IPS-11a (cell line): ENCODE data around the gene MIEN1.
"Not testable (repeated sequence)": the region's sequence is repeated elsewhere in the genome, so short reads cannot be mapped to it uniquely, and the experiment has no call there.

Source experiments
- H3K4me3 ChIP-seq: one replicate; pipeline ENCODE4 v1.5.1; 2013; ENCODE audit warnings: low read depth, low read length, control low read depth

The MIEN1 gene, protein sequence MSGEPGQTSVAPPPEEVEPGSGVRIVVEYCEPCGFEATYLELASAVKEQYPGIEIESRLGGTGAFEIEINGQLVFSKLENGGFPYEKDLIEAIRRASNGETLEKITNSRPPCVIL

DNA sequence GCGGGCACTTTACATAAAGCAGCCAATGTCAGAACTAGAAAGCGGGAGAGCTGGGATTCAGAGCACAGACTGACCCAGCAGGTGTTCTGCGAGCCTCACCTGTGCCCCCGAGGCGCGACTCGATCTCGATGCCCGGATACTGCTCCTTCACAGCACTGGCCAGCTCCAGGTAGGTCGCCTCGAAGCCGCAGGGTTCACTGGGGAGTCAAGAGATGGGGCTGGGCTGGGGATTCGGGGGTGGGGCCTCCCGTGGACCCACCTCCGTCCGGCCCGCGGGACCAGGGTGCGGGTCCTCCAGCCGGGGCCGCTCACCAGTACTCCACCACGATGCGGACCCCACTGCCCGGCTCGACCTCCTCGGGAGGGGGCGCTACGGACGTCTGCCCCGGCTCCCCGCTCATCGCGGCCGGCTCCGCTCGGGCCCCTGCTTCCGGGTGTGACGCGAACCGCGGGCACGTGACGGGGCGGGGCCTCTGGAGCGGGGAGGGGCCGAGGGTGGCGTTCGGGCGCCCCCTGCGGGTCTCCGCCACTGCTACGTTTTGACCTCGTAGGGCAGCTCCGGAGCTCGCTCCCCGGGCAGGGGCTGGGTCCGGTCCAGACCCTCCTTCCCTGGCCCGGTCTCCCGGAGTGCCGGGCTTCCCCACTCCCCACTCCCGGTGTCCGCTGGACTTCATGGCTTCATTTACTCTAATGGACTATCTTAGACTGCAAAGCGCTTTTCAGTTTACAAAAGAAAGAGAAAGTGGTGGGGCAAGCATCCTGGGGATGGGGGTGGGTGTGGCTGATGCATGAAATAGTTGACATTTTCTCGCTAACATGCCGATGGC lies at the start of gene MIEN1:
Gene MIEN1, minus strand, starts transcription at position 438 of the 827 bp plus-strand sequence. Its CDS starts 37 bp downstream, at position 401.
- H3K4me3 ChIP-seq, result peak within 1 kb of the TSS; percentile 59

DNA sequence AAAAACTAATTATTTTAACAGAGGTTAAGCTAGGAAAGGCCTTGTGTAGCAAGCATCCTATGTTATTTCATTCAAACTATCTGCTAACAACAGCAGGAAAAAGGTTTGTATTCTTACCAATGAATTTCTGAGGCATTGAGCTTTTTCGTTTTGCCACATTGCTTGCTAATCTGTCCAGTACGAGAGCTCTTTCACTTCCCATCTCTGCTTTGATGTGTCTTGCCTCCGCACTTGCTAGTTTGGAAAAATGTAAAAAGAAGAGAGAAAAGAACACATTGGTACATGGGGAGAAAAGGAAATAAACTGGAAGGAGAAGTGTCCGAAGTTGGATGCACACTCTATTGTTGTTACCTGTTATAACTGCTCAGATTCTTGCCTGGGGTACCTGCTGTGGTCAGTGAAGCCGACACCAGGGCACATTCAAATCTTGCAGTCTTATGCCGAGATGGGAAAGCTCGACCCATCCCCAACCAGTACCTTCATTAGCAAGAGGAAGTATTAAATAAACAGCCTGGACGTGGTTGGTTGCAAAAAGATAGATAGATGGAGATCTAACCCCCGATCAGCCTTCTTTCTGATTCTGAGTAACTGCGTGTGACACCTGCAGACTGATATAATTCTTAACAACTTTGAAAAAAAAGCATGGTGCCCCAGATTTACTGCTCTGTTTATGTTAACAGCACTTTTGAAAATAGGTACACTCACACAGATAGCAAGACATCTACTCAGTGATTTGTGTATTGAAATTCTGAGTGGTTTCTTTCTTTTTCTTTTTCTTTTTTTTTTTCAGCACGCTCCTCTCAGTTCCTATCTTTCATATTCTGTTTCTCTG lies 47.4 kb upstream of the MIEN1 start:
- no peak overlapping the region for H3K4me3 ChIP-seq

DNA sequence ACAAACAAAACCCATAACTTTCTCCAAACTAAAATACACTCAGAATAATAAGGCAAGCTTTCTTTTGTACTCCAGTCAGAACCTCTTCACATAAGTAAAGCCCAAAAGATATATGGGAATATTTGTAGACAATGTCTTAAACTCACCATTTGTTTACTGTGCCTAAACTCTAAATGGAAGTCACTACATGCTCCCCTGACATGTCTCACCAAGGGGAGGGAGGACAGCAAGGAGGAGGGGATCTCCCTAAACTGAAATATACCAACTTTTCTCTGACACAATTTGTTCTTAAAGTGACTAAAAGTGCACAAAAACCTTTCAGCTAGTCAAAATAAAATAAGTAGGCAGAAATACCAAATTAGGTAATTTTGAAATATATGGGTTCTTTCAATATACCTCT lies 45.9 kb upstream of the MIEN1 start:
- no peak overlapping the region for H3K4me3 ChIP-seq

DNA sequence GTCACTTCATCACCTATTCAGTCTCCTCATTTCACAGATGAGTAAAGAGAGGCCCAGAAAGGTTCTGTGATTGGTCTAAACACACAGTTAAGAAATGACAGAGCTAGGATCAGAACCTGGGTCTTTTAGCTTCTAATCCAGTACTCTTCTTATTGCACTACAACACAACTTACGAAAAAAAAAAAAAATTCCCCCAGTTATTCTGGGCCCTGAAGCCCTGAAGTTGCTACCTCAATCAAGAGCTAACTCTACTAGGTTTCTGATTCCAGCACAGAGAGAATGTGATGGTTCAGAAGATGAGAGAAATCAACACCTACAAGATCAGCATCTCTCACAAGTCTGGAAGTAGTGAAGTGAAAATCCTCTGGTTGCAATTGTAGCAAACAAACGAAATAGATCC lies 44.7 kb upstream of the MIEN1 start:
- H3K4me3 ChIP-seq, result no peak overlapping the region

DNA sequence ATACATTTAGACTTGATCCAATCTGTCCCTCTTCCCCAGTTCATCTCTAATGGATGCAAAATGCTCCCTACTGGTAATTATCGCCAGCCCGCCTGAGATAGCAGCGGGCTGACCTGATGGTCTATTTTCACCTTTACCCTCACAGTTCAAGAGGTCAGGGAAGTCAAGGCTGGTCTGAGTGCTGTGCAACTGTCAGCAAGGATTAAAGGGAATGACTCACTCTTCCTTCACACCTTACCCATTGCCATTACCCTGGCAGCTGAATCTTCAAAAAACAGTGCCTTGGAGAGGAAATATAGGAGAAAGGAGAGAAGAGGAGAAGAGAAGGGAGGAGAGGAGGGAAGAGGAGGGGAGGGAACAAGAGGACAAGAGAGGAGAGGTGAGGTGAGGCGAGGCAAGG lies 43.7 kb upstream of the MIEN1 start:
- no peak overlapping the region for H3K4me3 ChIP-seq

DNA sequence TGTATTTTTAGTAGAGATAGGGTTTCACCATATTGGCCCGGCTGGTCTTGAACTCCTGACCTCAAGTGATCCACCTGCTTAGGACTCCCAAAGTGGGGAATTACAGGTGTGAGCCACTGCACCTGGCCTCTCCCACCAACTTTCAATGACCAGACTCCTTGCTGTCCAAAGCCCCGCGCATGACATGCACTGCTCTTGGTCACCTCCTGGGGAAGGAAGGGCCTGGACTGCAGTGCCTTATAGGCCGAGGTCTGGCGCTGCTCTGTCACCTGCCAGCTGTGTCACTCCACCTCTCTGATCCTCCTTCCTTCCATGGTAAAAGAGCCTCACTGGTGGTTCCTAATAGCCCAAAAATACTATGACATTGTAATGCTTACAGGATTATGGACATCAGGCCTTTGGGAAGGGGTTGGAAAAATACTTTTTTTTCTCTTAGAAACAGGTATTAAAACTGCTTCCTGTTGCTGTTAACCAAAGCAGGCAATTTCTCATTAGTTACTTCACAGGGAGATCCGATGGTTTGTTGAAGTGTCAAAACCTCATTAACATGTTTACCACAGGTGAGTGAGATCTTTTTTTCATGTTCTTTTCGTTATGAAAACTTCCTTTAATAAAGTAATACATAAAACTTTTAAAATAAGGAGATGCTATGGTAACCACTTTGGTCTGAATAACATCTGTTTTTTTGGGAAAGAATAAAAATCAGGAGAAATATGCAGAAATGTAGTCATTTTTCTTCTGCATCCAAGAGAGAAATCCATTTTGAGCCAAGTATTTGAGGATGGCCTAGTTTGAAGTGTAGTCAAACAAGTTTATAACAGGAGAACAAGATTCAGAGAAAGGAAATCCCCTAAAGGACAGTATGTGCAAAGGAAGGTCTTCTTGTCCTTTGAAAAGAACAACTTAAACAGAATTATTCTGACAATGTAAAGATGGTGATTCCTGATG lies 42.9 kb upstream of the MIEN1 start:
- H3K4me3 ChIP-seq, result no peak overlapping the region

DNA sequence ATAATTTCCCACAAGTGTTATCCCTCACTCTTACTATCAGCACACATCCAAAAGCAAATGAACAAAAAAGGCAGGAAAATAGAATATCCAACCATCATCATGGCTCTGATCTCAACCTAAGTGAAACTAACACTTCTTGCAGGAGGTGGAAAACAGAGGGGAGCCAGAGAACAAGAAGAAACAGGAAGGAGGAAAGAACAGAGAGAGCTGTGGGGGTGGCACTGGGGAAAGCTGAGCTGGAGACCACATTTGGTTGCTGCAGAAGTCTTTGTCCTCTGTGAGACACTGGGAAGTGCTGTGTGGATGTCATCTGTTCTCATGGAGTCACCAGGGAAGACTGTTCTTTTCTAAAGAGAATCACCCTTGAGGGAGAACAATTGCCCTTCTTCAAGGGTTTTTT lies 42.1 kb upstream of the MIEN1 start:
- no peak overlapping the region for H3K4me3 ChIP-seq

DNA sequence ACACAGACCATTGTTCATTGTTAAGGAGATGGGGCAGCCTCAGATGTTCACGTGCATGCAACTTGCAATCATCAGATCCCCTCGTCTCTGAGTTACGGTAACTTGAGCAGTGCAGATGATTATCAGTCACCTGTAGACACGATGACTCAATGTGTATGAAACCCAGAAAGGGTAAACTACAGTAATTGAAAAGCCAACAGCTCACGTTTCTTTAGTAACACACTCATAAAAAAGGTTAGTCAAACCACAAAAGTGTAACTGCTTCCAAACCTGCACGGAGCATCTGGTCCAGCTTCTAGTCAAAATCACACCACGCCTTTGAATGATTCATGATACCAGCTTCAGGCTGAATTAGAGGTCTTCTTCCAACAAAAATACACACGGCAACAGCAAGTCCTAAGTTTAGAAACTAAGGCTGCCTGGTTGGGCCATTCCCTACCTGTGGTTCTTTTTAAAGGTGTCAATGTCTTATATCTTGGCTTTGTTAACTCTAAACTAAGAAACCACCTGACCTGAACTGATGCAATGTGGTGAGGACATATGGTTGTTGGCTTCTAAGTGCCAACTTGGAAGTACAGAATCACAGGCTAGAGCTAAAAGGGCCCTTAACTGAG lies 39.7 kb upstream of the MIEN1 start:
- no peak overlapping the region for H3K4me3 ChIP-seq

DNA sequence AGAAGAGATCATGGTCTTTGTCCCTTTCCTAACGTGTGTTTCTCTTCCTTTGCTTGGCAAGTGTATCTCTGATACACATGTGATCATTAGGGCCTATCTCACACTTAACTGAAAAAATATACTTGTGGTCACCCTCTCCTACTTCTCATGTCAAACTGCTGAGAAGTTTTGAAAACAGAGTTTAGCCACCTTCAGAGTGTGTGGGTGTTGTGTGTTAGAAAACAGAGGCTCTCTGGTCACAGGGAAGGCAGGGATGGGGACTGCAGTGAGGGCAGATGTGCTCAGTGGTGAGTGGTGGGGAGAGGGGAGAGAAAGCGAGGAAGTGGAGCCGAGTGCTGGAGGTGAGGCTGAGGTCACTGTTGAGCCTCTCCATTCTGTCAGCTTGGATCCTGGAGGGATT lies 36.8 kb upstream of the MIEN1 start:
- no peak overlapping the region for H3K4me3 ChIP-seq

DNA sequence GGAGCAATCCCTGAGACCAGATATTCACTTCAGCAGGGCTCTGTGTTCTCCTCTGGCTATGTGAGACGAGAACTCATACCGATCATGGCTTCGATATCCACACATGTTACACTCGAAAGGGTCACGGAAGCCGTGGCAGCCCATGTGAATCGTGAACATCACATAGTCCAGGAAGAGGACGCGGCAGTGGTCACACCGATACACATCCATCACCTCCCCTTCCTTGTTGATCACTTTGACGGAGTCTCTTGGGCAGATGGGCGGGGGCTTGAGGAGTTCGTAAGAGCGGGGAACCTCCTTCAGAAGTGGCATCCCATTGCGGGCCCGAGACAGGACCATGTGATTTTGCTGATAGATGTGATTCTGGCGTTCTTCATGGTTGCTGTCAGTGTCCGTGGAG lies 35.4 kb upstream of the MIEN1 start:
- H3K4me3 ChIP-seq, result no peak overlapping the region

DNA sequence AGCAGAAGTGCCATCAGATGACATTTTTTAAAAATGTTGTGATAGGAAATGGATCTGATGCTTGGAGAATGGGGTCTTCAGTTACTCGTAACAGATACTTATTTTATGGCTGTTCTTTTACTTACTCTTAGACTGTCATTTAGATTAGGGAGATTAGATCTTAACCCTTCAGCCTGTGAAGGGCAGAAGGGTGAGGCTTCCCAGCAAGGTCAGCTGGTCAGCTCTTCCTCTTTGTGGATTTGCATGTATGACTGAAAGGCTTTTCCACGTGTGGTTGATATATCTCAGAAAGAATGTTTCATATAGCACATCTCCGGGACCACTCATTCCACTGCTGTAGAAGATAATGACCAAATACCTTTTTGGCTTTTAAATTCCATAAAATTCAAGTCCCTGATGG lies 34.8 kb upstream of the MIEN1 start:
- H3K4me3 ChIP-seq, result no peak overlapping the region

DNA sequence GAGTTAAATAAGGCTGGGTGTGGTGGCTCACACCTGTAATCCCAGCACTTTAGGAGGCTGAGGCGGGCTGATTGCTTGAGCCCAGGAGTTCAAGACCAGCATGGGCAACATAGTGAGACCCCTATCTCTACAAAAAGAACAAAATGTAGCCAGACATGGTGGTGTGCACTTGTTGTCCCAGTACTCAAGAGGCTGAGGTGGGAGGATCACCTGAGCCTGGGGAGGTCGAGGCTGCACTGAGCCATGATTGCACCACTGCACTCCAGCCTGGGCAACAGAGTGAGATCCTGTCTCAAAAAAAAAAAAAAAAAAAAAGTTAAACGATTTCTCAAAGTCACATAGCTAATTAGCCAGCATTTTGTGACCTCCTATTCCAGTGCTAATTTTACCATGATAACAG lies 33.8 kb upstream of the MIEN1 start:
- H3K4me3 ChIP-seq, result not testable (repeated sequence)

DNA sequence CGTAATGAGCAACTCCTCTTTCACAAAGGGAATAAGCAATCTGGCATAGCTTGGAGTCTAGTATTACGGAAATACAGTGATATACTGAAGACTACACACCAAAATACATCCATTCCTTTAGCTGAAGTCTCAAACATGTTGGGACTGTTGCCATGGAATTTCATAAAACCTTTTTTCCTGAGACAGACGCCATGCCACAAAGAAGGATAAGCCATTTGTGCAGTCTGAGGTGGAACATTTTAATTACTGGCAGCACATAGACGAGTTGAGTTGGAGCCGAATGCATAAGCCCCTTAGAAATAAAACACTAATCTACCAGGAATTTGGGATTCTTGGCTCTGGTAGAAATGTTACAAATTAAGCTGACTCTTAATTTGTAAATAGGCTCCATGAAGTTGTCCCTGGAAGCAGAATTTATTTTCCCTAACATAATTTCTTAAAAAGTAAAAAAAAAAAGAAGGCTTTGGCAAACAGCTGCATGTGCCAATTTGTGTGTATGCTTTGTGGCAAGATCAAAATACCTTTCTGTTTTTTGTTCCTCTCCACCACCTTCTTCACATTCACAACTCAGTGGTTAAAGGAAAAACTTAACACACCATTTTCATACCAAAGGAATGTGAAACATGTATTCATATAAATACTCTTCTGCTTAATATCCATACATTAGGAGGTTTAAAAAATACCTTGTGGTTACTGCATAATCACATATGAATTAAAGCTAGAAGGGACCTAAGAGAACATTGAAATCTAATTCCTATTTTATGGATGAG lies 32.9 kb upstream of the MIEN1 start:
- no peak overlapping the region for H3K4me3 ChIP-seq

DNA sequence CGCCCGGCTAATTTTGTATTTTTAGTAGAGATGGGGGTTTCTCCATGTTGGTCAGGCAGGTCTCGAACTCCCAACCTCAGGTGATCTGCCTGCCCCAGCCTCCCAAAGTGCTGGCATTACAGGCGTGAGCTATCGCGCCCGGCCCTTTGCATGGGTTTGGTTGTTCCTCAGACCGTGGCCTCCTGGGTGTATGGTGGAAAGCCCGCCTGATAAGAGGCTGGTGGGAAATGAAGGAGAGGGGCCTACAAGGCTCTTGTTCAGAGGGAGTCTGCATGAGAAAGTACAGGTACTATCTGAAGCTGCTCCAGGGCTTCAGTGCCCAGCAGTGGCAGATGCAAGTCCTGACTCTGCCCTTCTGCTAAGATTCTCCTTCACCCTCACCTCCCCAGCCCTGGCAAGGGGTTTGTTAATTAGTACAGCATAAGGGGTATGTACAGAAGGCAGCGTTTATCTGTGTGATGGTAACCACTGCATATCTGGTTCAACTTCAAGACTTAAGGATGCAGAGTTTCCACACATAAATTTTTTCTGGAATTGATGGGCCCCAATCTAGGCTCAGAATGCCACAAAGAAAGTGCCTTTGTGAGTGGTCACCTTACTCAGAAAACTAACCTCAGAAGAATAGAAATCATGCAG lies 31.6 kb upstream of the MIEN1 start:
- H3K4me3 ChIP-seq, result no peak overlapping the region

DNA sequence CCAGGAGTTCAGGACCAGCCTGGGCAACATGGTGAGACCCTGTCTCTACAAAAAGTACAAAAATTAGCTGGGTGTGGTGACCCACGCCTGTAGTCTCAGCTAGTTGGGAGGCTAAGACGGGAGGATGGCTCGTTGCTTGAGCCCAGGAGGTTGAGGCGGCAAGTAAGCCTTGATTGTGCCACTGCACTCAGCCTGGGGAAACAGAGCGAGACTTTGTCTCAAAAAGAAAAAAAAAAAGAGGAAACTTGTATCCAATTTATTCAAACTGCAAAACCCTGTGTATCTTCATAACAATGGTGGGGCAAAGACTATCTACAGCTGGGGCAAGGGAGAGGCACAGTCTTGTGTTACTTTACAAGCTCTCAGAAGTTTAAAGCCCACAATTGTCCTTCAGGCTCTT lies 28.9 kb upstream of the MIEN1 start:
- no peak overlapping the region for H3K4me3 ChIP-seq

DNA sequence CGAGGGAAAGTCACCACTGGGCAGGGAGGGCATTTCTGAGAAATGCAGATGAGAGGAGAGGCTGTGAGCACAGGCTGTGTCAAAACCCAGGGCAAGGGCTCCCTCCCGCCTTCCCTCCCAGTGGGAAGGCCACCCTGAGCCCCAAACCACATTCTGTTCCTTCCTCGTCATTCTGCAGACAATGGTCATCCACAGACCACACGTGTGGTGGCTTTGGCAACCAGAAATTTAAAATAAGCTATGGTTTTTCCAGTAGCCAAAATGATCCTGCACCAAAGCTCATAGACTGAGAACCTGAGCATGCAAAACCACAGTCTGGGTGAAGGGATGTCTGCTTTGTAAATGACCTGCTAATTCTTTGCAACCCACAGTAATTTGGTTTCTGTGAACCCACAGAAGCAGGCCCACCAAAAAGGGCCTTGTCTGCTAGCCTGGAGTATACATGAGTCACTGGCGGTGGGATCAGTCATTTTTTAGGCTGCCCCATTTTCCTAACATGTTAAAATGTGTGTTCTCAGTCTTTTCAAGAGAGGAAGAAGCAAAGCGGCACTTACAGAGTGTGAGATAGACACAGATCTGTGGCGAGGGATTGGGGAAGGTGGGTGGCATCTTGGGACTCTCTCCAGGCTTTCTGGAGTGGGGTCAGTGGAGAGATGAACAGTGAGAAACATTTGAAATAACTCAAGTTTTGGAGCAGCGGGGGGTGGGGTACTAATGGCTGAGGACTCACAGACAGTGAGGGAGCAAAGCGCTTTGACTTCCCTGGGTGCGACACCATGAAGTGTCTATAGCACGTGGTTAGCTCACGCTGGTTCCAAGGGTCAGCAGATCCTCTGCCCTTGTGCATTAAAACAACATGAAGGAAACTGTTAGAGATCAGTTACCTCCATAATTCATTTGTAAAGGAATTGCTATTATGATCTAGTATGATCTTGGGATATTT lies 27.9 kb upstream of the MIEN1 start:
- H3K4me3 ChIP-seq, result no peak overlapping the region

DNA sequence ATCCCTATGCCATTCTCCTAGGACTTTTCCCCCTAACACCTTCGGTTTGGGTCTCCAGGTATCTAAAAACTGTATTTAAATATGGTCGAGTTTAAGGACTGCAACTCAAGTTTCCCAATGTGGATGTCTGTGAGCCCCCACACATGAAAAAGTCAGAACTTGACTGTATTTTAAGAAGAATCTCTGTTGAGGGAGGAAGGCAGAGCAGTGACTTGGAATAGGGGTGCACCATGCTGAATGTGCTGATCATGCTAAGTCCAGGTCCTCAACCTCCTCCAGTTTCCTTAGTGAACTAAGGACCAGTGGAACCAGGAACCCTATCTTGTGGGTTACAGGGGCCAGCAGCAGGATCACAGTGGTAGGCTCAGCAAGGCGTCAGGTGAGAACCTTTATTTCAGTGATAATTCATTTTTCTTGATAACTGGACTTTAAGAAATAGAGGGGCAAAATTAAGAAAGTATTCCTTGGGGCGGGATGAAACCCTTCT lies 26.9 kb upstream of the MIEN1 start:
- no peak overlapping the region for H3K4me3 ChIP-seq
